DOHH2 (cell line): ENCODE results near the gene COL4A2.

Experiments
- EZH2phosphoT487 ChIP-seq: fragments of 200-600 bp; sonication (generic); IDR thresholded peaks from 2 replicates; pipeline ENCODE4 v1.6.1; 2017; ENCODE audit warnings: borderline replicate concordance, mild to moderate bottlenecking, antibody characterized with exemption, low read length, moderate library complexity, mixed read lengths
- TF ChIP-seq, protein P1 (sequence below): fragments of 200-600 bp; sonication (generic); IDR thresholded peaks from one replicate; pipeline ENCODE4 v1.5.1; 2014; ENCODE audit warnings: antibody characterized with exemption, mild to moderate bottlenecking, low read depth, low read length; ENCODE audit not compliant: poor library complexity, severe bottlenecking

DNA sequence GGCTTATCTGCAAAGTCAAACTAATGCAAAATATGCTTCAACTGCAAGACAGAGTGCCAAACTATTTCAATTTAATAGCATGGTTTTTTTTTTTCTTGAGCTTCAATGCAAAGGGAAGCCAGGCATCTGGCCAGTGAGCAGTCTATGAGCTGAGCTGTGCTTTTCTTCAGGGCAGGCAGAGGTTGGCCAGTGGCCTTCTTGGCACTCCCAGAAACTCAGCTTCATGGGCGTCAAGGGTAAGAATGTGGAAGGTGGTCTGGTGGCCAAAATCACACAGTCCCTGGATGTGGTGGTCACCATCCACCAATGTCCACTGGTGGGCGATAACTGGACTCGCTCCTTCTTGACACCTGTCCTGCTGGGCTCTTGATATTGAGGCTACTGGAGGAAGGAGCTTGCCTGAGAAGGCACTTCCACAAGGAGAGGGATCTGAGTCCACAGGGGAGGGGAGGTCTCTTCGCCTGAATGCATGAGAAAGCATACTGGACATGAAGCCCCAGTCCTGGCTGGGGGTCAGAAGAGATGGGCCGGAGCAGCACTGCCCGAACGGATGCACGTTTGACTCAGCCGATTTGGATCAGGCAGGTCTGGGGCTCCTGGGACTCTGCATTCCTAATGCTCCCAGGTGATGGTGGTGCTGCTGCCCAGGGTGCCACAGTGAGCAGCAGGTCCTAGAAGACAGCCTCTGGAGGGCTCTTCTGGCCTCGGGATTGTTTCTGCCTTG, 17.1 kb downstream of the COL4A2 start:
- TF ChIP-seq, protein P1, sequence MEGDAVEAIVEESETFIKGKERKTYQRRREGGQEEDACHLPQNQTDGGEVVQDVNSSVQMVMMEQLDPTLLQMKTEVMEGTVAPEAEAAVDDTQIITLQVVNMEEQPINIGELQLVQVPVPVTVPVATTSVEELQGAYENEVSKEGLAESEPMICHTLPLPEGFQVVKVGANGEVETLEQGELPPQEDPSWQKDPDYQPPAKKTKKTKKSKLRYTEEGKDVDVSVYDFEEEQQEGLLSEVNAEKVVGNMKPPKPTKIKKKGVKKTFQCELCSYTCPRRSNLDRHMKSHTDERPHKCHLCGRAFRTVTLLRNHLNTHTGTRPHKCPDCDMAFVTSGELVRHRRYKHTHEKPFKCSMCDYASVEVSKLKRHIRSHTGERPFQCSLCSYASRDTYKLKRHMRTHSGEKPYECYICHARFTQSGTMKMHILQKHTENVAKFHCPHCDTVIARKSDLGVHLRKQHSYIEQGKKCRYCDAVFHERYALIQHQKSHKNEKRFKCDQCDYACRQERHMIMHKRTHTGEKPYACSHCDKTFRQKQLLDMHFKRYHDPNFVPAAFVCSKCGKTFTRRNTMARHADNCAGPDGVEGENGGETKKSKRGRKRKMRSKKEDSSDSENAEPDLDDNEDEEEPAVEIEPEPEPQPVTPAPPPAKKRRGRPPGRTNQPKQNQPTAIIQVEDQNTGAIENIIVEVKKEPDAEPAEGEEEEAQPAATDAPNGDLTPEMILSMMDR = no peak
- TF ChIP-seq EZH2phosphoT487 = no peak
